ENCODE measurements around the gene MAP3K12.

DNA sequence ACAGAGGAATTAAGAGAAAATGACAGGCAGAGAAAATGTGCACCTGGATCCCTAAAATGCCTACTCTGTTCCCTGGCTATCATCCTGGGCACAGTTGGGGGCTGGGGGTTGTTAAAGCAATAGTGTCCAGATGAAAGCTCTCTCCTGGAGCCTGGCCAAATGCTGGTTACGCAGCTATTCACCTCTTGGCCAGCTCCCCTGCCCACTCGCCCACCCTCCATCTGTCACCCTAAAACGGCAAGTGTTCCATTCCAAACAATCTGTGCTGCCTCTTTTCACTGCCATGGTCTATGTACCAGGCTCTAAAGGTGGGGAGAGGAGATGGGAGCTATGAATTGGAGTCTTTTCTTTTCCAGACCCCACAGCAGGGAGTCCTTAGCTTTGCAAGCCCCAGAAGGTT lies 32.8 kb upstream of the MAP3K12 start:
- TF ChIP-seq CTCF (IDR thresholded peaks at IDR 0.05) (no peak), EP300 (IDR thresholded peaks at IDR 0.05) (no peak), POLR2A (IDR thresholded peaks at IDR 0.05; ENCODE audit: low read depth) (no peak), POLR2AphosphoS5 (IDR thresholded peaks at IDR 0.05) (no peak)
